CD4-positive, alpha-beta T cell treated with Interferon alpha-2 for 1 hour (primary cell): ENCODE measurements around the gene OPRL1.

ENCODE experiments used
- DNase-seq, 2 donors: peaks; one replicate each; pipeline ENCODE4 v3.0.0-alpha.2; 2020 to 2022

Gene OPRL1

GRCh38 chr20:64072498-64073063 lies 7.3 kb upstream of the OPRL1 start:
- no peak for DNase-seq

- DNase-seq: no peak
Observed at GRCh38 chr20:64073476-64074183, 6.3 kb upstream of the OPRL1 start.

GRCh38 chr20:64074184-64074789 lies 5.6 kb upstream of the OPRL1 start:
- DNase-seq: no peak

GRCh38 chr20:64074963-64075362 lies 4.9 kb upstream of the OPRL1 start:
- no peak for DNase-seq

GRCh38 chr20:64075556-64075955 lies 4.3 kb upstream of the OPRL1 start:
- no peak for DNase-seq

GRCh38 chr20:64076061-64076997 lies 3.6 kb upstream of the OPRL1 start:
- no peak for DNase-seq

GRCh38 chr20:64077094-64077493 lies 2.8 kb upstream of the OPRL1 start:
- peak; percentile 44 for DNase-seq

GRCh38 chr20:64077541-64077875 lies 2.4 kb upstream of the OPRL1 start:
- no peak for DNase-seq

GRCh38 chr20:64077876-64078551 lies 1.9 kb upstream of the OPRL1 start:
- DNase-seq: peak; percentile 63 to 67

GRCh38 chr20:64078934-64079272 lies 979 bp upstream of the OPRL1 start:
- DNase-seq: no peak

GRCh38 chr20:64079273-64080012 lies 439 bp upstream of the OPRL1 start, which contains the start of gene RGS19:
TSS of gene RGS19 (minus strand) at chr20:64079518. CDS start at chr20:64076886, 2,632 bp downstream.
- DNase-seq: peak; percentile 78 to 86

GRCh38 chr20:64080813-64081623 lies 1.1 kb downstream of the OPRL1 start:
- DNase-seq: no peak

- no peak for DNase-seq
Observed at GRCh38 chr20:64081624-64081964, 1.7 kb downstream of the OPRL1 start.

GRCh38 chr20:64082126-64082731 lies 2.3 kb downstream of the OPRL1 start:
- DNase-seq: no peak

GRCh38 chr20:64082820-64083377 lies 3.0 kb downstream of the OPRL1 start:
- no peak for DNase-seq

GRCh38 chr20:64083378-64083803 lies 3.5 kb downstream of the OPRL1 start:
- peak; percentile 72 to 79 for DNase-seq

- no peak for DNase-seq
Observed at GRCh38 chr20:64083804-64084684, 4.2 kb downstream of the OPRL1 start, which contains the start of gene LKAAEAR1. TSS of gene LKAAEAR1 (minus strand) at chr20:64084398. CDS start at chr20:64084219, 179 bp downstream.

GRCh38 chr20:64084685-64085152 lies 4.8 kb downstream of the OPRL1 start:
- no peak for DNase-seq

- DNase-seq: no peak
Observed at GRCh38 chr20:64086801-64087200, 6.9 kb downstream of the OPRL1 start.
